ENCODE results near the gene SLC35F5. TPM values are rescaled to one million over a fixed set of nuclear protein-coding genes. Genes with fewer than 3 reads are reported as not detected.

The SLC35F5 gene, protein sequence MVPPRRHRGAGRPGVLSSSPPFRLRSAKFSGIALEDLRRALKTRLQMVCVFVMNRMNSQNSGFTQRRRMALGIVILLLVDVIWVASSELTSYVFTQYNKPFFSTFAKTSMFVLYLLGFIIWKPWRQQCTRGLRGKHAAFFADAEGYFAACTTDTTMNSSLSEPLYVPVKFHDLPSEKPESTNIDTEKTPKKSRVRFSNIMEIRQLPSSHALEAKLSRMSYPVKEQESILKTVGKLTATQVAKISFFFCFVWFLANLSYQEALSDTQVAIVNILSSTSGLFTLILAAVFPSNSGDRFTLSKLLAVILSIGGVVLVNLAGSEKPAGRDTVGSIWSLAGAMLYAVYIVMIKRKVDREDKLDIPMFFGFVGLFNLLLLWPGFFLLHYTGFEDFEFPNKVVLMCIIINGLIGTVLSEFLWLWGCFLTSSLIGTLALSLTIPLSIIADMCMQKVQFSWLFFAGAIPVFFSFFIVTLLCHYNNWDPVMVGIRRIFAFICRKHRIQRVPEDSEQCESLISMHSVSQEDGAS
- polyA plus RNA-seq (2013, experiment 1 of 2), result 33.3 TPM
- polyA plus RNA-seq (2013, experiment 2 of 2), result 35.8 TPM

DNA sequence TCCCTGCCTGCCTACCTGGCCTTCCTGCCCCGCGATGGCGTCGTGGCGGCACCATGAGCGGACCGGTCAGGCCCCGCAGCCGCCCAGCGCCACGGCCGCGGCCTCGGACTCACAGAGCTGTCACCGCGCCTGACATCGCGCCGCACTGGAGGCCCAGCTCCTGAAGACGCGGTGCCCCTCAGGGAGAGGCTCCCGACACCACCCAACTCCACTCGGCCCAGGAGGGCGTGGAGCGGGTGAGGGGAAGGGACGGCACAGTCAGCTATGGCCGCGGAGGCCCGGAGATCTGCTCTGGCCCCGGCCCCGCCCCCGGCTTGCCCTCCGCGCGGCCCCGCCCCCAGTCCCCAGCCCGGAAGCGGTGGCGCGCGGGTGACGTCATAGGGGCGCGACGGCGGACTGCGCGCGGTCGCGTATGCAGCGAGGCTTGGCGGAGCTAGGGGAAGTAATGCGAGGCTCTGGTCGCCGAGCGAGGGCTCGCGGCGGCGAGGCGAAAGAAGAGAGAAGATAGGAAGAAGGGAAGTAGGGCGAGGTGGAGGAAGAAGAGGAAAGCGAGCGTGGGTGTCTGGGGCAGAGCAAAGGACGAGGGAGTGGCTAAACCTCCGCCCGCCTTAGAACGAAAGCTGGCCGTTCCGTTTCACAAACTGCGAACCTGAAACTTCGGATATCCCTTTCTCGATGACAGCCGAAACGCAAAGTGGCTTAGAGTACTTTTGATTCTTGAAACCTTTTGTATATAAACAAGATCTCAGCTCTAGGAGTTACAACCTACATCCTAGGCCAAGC lies at the start of gene SLC35F5:
SLC35F5 (minus strand) TSS at position 288 of the 783 bp plus-strand sequence; CDS start at position 55, 233 bp downstream.
- Histone ChIP-seq H3K9me3 (ENCODE audit: control insufficient read depth, low read length) (no peaks in the 10 kb centered on the region), H3K4me1 (ENCODE audit: control insufficient read depth, insufficient read depth, low read length, poor library complexity, severe bottlenecking) (no peaks in the 10 kb centered on the region), H3K4me3 (ENCODE audit: extremely low read depth, insufficient read depth, low read length, poor library complexity, severe bottlenecking) (peak within 1 kb of the TSS; percentile 88), H3K36me3 (ENCODE audit: control insufficient read depth, insufficient read depth, low read length) (peaks cover 8% of the 10 kb centered on the region), H3K27ac (ENCODE audit: low read depth, low read length, severe bottlenecking) (peak within 1 kb of the TSS; percentile 92)
- 0 to 1% methylated on average over 50 to 70 of the region's 76 CpGs for WGBS, 2 experiments (ENCODE audit: insufficient coverage in 2 of 2)

DNA sequence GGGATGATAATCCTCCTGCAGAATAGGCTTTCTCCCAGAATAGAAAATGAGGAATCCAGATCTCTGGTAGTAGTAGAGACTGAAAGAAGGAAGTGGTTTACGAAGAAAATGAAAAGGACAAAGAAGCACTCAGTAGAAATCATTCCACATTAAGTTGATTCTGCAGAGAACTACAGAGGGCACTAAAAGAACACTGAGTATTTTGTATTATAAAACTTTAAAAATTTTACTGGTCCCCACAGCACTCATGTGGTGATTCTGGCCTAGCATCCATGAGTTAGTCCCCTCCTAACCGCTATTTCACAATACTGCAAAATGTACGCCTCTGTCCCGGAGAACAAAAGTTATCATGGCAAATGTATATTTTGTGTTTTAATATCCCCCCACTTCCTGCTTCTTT lies 42.9 kb upstream of the SLC35F5 start:
- WGBS, 2 experiments (ENCODE audit: insufficient coverage in 2 of 2), result no CpG with 5 or more reads among the region's 4 CpGs
- H3K27ac ChIP-seq (ENCODE audit: low read depth, low read length, severe bottlenecking), result no peak overlapping the region
- H3K9me3 ChIP-seq (ENCODE audit: control insufficient read depth, low read length), result no peaks in the 10 kb centered on the region
- H3K36me3 ChIP-seq (ENCODE audit: control insufficient read depth, insufficient read depth, low read length), result no peaks in the 10 kb centered on the region
- H3K4me3 ChIP-seq (ENCODE audit: extremely low read depth, insufficient read depth, low read length, poor library complexity, severe bottlenecking), result no peak overlapping the region
- no peaks in the 10 kb centered on the region for H3K4me1 ChIP-seq (ENCODE audit: control insufficient read depth, insufficient read depth, low read length, poor library complexity, severe bottlenecking)

DNA sequence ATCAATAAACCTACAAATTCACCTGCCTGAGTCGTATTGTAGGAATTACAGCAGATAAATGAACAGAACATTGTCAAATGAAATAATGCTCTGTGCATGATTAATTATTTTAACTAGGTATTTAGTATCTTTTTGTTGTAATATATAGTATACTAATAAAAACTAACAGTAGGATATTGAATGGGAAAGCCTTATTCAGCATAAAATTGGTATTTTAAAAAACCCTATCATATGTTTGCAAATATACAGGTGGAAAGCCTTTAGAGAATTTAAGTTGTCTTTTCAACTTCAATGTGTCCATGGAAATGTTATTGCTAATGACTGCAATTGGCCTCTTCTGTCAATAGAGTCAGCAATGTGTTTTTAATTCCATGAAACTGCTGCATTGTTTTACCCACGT lies 40.8 kb upstream of the SLC35F5 start:
- H3K36me3 ChIP-seq (ENCODE audit: control insufficient read depth, insufficient read depth, low read length), result no peaks in the 10 kb centered on the region
- H3K4me3 ChIP-seq (ENCODE audit: extremely low read depth, insufficient read depth, low read length, poor library complexity, severe bottlenecking), result no peak overlapping the region
- no peaks in the 10 kb centered on the region for H3K9me3 ChIP-seq (ENCODE audit: control insufficient read depth, low read length)
- no peak overlapping the region for H3K27ac ChIP-seq (ENCODE audit: low read depth, low read length, severe bottlenecking)
- H3K4me1 ChIP-seq (ENCODE audit: control insufficient read depth, insufficient read depth, low read length, poor library complexity, severe bottlenecking), result no peaks in the 10 kb centered on the region
- 100% methylated on average over 1 of the region's 2 CpGs; no CpG with 5 or more reads in 1 of the 2 experiments for WGBS, 2 experiments (ENCODE audit: insufficient coverage in 2 of 2)

DNA sequence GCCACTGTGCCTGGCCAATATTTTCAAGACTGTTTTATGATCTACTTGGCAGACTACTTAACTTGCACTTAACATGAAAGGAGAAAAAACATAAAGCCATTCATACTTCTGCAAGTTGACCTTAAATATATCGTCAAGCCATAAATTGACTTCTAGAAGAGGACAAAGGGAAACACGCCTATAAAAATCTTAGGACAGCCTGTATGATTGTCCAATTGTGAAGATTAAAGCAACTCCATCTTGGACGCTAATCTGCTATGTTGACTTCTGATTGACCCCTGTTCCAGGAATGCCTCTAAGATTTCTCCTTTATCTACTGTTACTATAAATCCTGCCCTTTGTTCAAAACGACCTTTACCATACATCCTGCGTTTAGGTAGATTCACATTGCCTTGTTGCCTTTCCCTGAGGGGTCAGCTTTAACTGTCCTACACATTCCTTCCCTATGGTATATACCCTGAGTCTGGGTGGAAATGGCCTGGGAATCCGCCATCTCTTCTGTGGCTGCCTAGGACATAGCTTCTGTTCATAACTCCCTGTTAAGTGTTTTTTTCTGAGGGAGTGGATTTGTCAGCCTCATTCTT lies 40.2 kb upstream of the SLC35F5 start:
- H3K36me3 ChIP-seq (ENCODE audit: control insufficient read depth, insufficient read depth, low read length), result no peaks in the 10 kb centered on the region
- H3K9me3 ChIP-seq (ENCODE audit: control insufficient read depth, low read length), result no peaks in the 10 kb centered on the region
- 85 to 92% methylated on average over 5 of the region's 6 CpGs for WGBS, 2 experiments (ENCODE audit: insufficient coverage in 2 of 2)
- H3K4me3 ChIP-seq (ENCODE audit: extremely low read depth, insufficient read depth, low read length, poor library complexity, severe bottlenecking), result no peak overlapping the region
- H3K27ac ChIP-seq (ENCODE audit: low read depth, low read length, severe bottlenecking), result no peak overlapping the region
- H3K4me1 ChIP-seq (ENCODE audit: control insufficient read depth, insufficient read depth, low read length, poor library complexity, severe bottlenecking), result no peaks in the 10 kb centered on the region

DNA sequence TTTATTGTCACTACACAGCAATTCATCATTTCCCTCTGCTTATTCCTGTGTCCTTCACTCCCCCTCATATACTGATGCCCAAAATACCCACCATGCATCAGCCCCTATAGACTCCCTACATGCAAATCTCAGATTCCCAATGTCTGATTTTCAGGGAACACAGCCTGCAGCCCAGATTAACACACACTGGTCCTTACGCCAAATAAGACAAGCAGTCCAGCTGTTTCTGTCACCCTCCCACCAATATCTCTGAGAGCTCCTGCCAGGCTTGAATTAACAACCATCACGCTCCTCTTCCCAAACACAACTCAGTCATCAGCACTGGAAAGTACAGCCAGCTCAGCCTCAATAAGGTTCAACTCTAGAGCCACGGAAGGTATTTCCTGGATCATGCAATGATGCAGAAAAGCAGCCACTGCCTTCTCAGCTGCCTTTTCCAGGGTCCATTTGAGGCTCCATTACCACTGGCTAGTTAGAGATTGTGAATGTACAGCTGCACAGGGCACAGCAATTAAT lies 39.0 kb upstream of the SLC35F5 start:
- no peaks in the 10 kb centered on the region for H3K36me3 ChIP-seq (ENCODE audit: control insufficient read depth, insufficient read depth, low read length)
- H3K27ac ChIP-seq (ENCODE audit: low read depth, low read length, severe bottlenecking), result no peak overlapping the region
- H3K4me1 ChIP-seq (ENCODE audit: control insufficient read depth, insufficient read depth, low read length, poor library complexity, severe bottlenecking), result no peaks in the 10 kb centered on the region
- WGBS, 2 experiments (ENCODE audit: insufficient coverage in 2 of 2), result 96 to 100% methylated on average over 3 of the region's 3 CpGs
- no peak overlapping the region for H3K4me3 ChIP-seq (ENCODE audit: extremely low read depth, insufficient read depth, low read length, poor library complexity, severe bottlenecking)
- H3K9me3 ChIP-seq (ENCODE audit: control insufficient read depth, low read length), result no peaks in the 10 kb centered on the region

DNA sequence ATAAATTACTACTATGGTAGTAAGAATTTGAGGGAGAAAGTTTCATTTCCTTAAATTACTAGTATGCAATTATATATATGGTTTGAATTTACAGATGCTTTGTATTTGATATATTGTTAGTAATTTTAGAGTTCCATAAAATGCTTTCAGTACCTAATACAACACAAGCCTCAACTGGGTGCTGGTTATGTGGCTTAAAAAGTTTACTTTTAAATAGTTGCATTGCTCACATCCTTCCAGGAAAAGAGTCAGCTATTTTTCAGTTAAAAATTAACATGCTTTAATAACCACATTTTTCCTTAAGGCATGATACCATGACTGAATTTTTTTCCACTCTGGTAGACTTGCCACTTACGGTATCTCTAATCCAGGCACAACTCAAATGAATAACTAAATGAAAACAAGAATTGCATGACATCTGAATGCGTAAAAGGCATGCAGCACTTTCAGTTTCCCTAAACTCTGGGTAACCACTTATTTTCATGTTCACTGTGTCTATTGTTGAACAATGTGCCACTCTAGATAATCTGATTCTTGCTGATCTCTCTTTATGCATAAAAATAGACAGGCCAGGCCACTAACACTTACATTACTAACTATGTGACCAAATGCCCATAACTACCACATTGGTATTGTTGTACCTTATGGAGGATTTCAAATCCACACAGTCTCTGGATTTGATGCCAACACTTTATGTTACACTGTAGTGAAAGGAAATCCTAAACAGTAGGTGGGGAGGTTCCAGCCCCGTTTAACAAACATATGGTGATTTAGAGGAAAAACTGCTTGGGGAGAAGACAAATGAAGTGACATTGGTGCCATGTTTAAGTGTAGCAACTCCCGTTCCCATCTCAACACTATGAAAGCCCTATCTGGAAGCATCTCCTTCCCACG lies 35.5 kb upstream of the SLC35F5 start:
- no peaks in the 10 kb centered on the region for H3K36me3 ChIP-seq (ENCODE audit: control insufficient read depth, insufficient read depth, low read length)
- H3K4me3 ChIP-seq (ENCODE audit: extremely low read depth, insufficient read depth, low read length, poor library complexity, severe bottlenecking), result no peak overlapping the region
- H3K9me3 ChIP-seq (ENCODE audit: control insufficient read depth, low read length), result no peaks in the 10 kb centered on the region
- no peaks in the 10 kb centered on the region for H3K4me1 ChIP-seq (ENCODE audit: control insufficient read depth, insufficient read depth, low read length, poor library complexity, severe bottlenecking)
- H3K27ac ChIP-seq (ENCODE audit: low read depth, low read length, severe bottlenecking), result no peak overlapping the region
- WGBS, 2 experiments (ENCODE audit: insufficient coverage in 2 of 2), result 84 to 95% methylated on average over 2 to 3 of the region's 5 CpGs

DNA sequence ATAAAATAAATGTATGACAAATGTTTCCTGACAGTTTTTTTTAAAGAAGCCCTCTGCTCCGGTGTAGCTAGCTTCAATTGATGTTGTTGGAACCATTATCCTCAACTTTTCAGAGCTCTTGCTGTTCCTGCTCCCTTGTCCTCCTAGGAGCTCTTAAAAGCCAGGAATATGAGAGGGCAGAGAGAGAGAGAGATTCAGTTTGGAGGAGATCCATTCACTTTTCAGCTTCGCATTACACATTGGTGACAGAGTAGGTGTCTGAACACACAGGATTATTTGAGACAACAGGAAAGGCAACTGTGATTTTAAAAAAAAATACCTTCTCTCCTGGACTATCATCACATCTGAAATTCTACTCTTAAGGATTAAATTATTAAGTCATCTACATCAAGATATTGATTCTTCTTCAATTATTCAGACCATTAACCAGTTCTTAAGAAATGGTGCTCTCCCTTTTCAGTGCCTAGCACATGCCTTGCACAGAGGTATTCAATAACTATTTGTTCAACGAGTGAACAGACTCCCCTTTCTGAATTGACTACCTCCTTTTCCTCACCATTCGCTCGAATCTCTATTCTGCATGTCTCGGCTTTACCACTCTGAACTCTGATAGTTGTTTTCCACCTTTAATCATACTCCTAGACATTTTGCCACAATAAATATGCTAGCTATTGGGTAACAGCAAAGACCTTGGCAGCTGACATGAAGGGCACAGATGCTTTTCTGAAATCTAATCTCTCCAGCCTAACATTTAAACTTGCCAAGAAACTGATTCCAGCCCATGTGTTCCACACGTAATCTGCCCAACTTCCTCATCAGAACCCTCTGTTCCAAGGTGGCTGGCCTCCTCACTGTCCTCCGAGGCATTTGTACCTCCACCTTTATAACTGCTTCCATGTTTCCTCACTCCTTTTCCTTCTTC lies 28.6 kb upstream of the SLC35F5 start:
- Histone ChIP-seq H3K27ac (ENCODE audit: low read depth, low read length, severe bottlenecking) (no peak overlapping the region), H3K36me3 (ENCODE audit: control insufficient read depth, insufficient read depth, low read length) (no peaks in the 10 kb centered on the region), H3K4me3 (ENCODE audit: extremely low read depth, insufficient read depth, low read length, poor library complexity, severe bottlenecking) (no peak overlapping the region), H3K4me1 (ENCODE audit: control insufficient read depth, insufficient read depth, low read length, poor library complexity, severe bottlenecking) (no peaks in the 10 kb centered on the region), H3K9me3 (ENCODE audit: control insufficient read depth, low read length) (no peaks in the 10 kb centered on the region)
- 75 to 78% methylated on average over 6 of the region's 8 CpGs for WGBS, 2 experiments (ENCODE audit: insufficient coverage in 2 of 2)

DNA sequence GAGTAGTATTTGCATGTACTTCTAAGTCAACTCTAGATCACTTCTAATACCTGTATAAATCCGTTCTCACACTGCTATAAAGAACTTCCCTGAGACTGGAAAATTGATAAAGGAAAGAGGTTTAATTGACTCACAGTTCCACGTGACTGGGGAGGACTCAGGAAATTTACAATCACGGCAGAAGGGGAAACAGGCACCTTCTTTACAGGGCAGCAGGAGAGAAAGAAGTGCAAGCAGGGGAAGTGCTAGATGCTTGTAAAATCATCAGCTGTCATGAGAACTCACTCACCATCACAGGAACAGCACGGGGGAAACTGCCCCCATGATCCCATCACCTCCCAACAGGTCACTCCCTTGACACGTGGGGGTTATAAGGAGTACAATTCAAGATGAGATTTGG lies 24.0 kb upstream of the SLC35F5 start:
- Histone ChIP-seq H3K4me1 (ENCODE audit: control insufficient read depth, insufficient read depth, low read length, poor library complexity, severe bottlenecking) (no peaks in the 10 kb centered on the region), H3K9me3 (ENCODE audit: control insufficient read depth, low read length) (no peaks in the 10 kb centered on the region), H3K4me3 (ENCODE audit: extremely low read depth, insufficient read depth, low read length, poor library complexity, severe bottlenecking) (no peak overlapping the region), H3K36me3 (ENCODE audit: control insufficient read depth, insufficient read depth, low read length) (no peaks in the 10 kb centered on the region), H3K27ac (ENCODE audit: low read depth, low read length, severe bottlenecking) (no peak overlapping the region)
- 62 to 94% methylated on average over 2 of the region's 5 CpGs for WGBS, 2 experiments (ENCODE audit: insufficient coverage in 2 of 2)

DNA sequence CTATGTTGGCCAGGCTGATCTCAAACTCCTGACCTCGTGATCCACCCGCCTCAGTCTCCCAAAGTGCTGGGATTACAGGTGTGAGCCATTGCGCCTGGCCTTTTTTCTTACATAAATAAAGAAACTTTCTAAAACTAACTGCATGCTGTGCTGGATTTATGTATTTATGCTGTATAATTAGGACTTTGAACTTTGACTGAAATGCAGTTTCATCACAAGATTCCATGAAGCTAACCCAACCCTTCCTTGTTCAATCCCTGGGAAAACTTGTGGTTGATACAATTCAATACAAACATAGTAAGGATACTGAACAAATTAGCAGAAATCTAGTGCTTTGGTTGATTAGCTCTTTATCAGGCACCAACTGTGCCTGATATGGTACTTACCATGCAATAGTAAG lies 20.9 kb upstream of the SLC35F5 start:
- no peaks in the 10 kb centered on the region for H3K4me1 ChIP-seq (ENCODE audit: control insufficient read depth, insufficient read depth, low read length, poor library complexity, severe bottlenecking)
- no peaks in the 10 kb centered on the region for H3K9me3 ChIP-seq (ENCODE audit: control insufficient read depth, low read length)
- no CpG with 5 or more reads among the region's 3 CpGs for WGBS, 2 experiments (ENCODE audit: insufficient coverage in 2 of 2)
- H3K4me3 ChIP-seq (ENCODE audit: extremely low read depth, insufficient read depth, low read length, poor library complexity, severe bottlenecking), result no peak overlapping the region
- no peaks in the 10 kb centered on the region for H3K36me3 ChIP-seq (ENCODE audit: control insufficient read depth, insufficient read depth, low read length)
- H3K27ac ChIP-seq (ENCODE audit: low read depth, low read length, severe bottlenecking), result no peak overlapping the region
